Osteoblast (primary cell): ENCODE data around the gene AQP12A. TPM values are rescaled to one million over a fixed set of nuclear protein-coding genes. Genes with fewer than 3 reads are reported as not detected.

Experiments used
- DNase-seq: peaks from one replicate; pipeline ENCODE4 v3.0.0; 2011; ENCODE audit warnings: low spot score, mixed read lengths; ENCODE audit not compliant: insufficient read length; ENCODE audit errors: missing footprints
- H2AFZ ChIP-seq: 2 replicates; pipeline ENCODE4 v1.6.0; 2011; ENCODE audit warnings: mild to moderate bottlenecking, low read length
- H3K27ac ChIP-seq: 2 replicates; pipeline ENCODE4 v1.5.1; 2011; ENCODE audit warnings: mild to moderate bottlenecking, low read depth, low read length, moderate library complexity
- H3K27me3 ChIP-seq: 2 replicates; pipeline ENCODE4 v1.6.0; 2012; ENCODE audit warnings: mild to moderate bottlenecking, control low read depth, inconsistent platforms, low read length, moderate library complexity; ENCODE audit not compliant: insufficient read depth
- H3K36me3 ChIP-seq: 2 replicates; pipeline ENCODE4 v1.5.1; 2011; ENCODE audit warnings: mild to moderate bottlenecking, low read length, control low read depth, moderate library complexity; ENCODE audit not compliant: insufficient read depth
- H3K4me1 ChIP-seq: 2 replicates; pipeline ENCODE4 v1.5.1; 2011; ENCODE audit warnings: mild to moderate bottlenecking, low read length, control low read depth, moderate library complexity; ENCODE audit not compliant: insufficient read depth
- H3K4me2 ChIP-seq: 2 replicates; pipeline ENCODE4 v1.6.0; 2011; ENCODE audit warnings: mild to moderate bottlenecking, low read length; ENCODE audit not compliant: insufficient read depth
- H3K4me3 ChIP-seq: fragments of 200-600 bp; sonication (generic); 3 replicates; pipeline ENCODE4 v1.5.1; 2012; ENCODE audit warnings: mild to moderate bottlenecking, low read length, inconsistent platforms; ENCODE audit not compliant: insufficient read depth
- H3K79me2 ChIP-seq: 2 replicates; pipeline ENCODE4 v1.6.0; 2012; ENCODE audit warnings: mild to moderate bottlenecking, low read length, control low read depth, inconsistent platforms; ENCODE audit not compliant: insufficient read depth
- H3K9me3 ChIP-seq: 2 replicates; pipeline ENCODE4 v1.5.1; 2011; ENCODE audit warnings: low read depth, low read length, control low read depth
- H4K20me1 ChIP-seq: 2 replicates; pipeline ENCODE4 v1.6.0; 2012; ENCODE audit warnings: mild to moderate bottlenecking, low read length, control low read depth; ENCODE audit not compliant: insufficient read depth
- total RNA-seq: library from RNA; depleted of rRNA; stranded (reverse); fragments of >200 nt; gene quantifications from 2 replicates; pipeline ENCODE4 v1.2.3, GENCODE V29; 2012
- TF ChIP-seq, protein P1 (sequence below): IDR thresholded peaks from 2 replicates; pipeline ENCODE4 v1.5.1; 2011; ENCODE audit warnings: mild to moderate bottlenecking, low read depth, low read length, moderate library complexity; ENCODE audit errors: extremely low read depth

AQP12A gene
- total RNA-seq, 1 donor: not detected

- no peaks in the 10 kb centered on the region for H3K9me3 ChIP-seq
- no peaks in the 10 kb centered on the region for H3K79me2 ChIP-seq
- H2AFZ ChIP-seq: no peak overlapping the region
- no peak overlapping the region for H3K4me2 ChIP-seq
- H3K4me3 ChIP-seq: no peak overlapping the region
- no peaks in the 10 kb centered on the region for H4K20me1 ChIP-seq
- H3K36me3 ChIP-seq: no peaks in the 10 kb centered on the region
- DNase-seq: no peak
- TF ChIP-seq, protein P1, sequence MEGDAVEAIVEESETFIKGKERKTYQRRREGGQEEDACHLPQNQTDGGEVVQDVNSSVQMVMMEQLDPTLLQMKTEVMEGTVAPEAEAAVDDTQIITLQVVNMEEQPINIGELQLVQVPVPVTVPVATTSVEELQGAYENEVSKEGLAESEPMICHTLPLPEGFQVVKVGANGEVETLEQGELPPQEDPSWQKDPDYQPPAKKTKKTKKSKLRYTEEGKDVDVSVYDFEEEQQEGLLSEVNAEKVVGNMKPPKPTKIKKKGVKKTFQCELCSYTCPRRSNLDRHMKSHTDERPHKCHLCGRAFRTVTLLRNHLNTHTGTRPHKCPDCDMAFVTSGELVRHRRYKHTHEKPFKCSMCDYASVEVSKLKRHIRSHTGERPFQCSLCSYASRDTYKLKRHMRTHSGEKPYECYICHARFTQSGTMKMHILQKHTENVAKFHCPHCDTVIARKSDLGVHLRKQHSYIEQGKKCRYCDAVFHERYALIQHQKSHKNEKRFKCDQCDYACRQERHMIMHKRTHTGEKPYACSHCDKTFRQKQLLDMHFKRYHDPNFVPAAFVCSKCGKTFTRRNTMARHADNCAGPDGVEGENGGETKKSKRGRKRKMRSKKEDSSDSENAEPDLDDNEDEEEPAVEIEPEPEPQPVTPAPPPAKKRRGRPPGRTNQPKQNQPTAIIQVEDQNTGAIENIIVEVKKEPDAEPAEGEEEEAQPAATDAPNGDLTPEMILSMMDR: no peak
- no peak overlapping the region for H3K27ac ChIP-seq
- H3K27me3 ChIP-seq: peaks cover 26% of the 10 kb centered on the region
- no peaks in the 10 kb centered on the region for H3K4me1 ChIP-seq
Observed at GRCh38 chr2:240712121-240712520, 20.5 kb downstream of the AQP12A start.

DNA sequence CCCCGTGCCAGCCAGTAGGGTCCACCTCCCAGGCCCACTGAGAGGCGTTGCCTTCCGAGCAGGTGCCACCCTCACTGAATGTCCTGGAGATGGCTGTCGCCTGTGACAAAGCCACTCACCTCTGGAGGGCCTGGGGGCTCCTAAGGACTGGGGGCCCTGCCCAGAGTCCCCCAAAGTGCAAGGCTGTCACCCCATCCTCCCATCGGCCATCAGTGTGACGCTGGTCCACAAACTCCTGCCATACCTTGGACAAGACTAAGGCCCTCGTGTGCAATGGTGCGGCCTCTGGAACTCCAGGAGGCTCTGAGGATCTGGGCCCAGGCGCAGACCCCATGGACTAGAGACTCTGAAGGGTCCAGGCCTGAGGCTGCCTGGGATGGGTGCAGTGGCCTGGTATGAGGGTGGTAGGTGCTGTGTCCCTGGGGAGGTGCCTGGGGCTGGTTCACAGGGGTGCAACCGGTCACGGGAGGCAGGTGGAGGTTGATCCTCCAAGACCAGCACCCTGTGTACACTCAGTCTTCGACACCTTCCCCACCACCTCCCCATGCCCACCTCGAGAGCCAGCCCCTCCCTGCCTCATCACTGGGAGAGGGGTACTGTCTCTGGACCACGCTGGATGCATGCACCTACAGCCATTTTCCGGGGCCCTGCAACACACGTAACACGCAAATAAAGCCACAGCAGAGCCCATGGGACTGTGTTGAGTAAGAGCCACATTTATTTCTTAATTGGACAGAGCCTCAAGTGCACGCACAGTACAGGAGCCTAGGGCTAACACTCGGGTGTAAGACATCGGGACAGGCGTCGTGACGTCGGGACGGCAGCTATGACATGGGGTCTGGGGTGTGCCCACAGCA lies 21.6 kb downstream of the AQP12A start:
- Histone ChIP-seq H3K4me1 (no peaks in the 10 kb centered on the region), H3K27me3 (peaks cover 16% of the 10 kb centered on the region), H3K9me3 (no peaks in the 10 kb centered on the region), H3K27ac (no peak overlapping the region), H3K4me3 (no peak overlapping the region), H3K79me2 (no peaks in the 10 kb centered on the region), H3K36me3 (no peaks in the 10 kb centered on the region), H2AFZ (no peak overlapping the region), H4K20me1 (no peaks in the 10 kb centered on the region), H3K4me2 (no peak overlapping the region)
- TF ChIP-seq, protein P1: no peak
- DNase-seq: no peak

GRCh38 chr2:240713928-240714746 lies 22.5 kb downstream of the AQP12A start:
- H3K4me2 ChIP-seq: no peak overlapping the region
- no peak overlapping the region for H3K27ac ChIP-seq
- TF ChIP-seq, protein P1: no peak
- H3K79me2 ChIP-seq: no peaks in the 10 kb centered on the region
- H3K9me3 ChIP-seq: no peaks in the 10 kb centered on the region
- no peak for DNase-seq
- no peaks in the 10 kb centered on the region for H4K20me1 ChIP-seq
- no peak overlapping the region for H3K4me3 ChIP-seq
- peaks cover 12% of the 10 kb centered on the region for H3K27me3 ChIP-seq
- no peaks in the 10 kb centered on the region for H3K4me1 ChIP-seq
- H2AFZ ChIP-seq: no peak overlapping the region
- H3K36me3 ChIP-seq: no peaks in the 10 kb centered on the region
